ENCODE measurements around the gene ZBTB6.
A peak's percentile ranks its signal among the peaks of the same experiment; 100 is the strongest.

ZBTB6 gene, protein sequence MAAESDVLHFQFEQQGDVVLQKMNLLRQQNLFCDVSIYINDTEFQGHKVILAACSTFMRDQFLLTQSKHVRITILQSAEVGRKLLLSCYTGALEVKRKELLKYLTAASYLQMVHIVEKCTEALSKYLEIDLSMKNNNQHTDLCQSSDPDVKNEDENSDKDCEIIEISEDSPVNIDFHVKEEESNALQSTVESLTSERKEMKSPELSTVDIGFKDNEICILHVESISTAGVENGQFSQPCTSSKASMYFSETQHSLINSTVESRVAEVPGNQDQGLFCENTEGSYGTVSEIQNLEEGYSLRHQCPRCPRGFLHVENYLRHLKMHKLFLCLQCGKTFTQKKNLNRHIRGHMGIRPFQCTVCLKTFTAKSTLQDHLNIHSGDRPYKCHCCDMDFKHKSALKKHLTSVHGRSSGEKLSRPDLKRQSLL

DNA sequence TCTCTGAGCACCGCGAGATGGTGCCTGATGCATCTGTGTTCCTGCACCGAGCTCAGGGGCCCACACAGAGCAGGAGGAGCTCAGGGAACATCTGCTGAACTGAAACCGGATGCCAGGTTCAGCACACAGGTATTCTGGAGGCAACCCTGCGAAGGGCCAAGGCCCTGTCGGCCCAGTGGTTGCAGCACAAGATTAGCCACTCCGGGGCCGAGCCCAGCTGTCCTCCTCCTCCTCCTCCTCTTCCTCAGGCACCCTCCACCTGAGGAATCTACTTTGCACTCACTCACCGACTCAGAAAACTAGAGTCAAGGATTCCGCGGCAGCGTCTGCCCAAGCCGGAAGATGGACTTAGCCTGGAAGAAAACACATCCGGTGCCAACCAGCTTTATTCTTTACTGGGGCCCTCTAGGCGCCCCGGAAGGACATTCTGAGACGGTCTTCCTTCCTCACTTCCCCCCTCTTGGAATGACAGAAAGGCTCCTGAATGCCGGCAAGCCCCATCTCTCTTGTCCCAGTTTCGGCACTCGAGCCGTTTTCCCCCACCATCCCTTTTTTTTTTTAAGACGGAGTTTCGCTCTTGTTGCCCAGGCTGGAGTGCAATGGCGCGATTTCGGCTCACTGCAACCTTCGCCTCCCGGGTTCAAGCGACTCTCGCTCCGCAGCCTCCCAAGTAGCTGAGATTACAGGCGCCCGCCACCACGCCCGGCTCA lies at the start of gene ZBTB6:
Gene ZBTB6, minus strand, starts transcription at position 360 of the 710 bp plus-strand sequence. CDS start 1,251 bp downstream, outside the sequence.
- peak; percentile 70 for DNase-seq

DNA sequence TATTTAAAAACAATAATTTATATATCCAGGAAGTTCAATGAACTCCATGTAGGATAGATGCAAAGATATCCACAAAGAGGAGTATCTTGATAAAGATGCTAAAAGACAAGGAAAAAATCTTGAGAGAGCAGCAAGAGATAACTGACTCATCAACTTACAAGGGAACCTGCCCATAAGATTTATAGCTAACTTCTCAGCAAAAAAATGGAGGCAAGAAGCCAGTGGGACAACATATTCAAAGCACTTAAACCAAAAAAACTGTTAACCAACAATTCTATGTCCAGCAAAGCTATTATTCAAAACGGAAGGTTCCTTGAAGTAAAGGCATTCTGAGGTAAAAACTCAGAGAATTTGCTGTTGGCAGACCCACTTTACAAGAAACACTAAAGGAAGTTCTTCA lies 48.0 kb upstream of the ZBTB6 start:
- no peak for DNase-seq

DNA sequence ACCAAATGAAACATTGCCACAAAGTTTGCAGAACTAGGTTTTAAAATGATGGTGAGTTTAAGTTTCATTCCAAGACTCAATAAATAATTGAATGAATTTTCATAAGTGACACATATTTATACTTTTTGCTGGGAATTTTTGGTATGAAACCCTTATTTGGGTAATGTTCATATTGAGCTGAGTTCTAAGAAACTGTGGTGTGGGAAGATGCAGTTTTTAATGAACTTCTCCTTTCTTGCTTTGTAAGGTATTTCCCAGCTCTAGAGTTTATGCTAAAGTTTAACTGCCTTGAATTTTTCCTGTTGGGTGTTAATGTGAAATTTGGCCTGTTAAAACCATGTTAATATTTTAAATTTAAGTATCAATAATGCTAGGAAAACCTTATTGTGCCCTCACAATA lies 42.8 kb upstream of the ZBTB6 start:
- DNase-seq: no peak

DNA sequence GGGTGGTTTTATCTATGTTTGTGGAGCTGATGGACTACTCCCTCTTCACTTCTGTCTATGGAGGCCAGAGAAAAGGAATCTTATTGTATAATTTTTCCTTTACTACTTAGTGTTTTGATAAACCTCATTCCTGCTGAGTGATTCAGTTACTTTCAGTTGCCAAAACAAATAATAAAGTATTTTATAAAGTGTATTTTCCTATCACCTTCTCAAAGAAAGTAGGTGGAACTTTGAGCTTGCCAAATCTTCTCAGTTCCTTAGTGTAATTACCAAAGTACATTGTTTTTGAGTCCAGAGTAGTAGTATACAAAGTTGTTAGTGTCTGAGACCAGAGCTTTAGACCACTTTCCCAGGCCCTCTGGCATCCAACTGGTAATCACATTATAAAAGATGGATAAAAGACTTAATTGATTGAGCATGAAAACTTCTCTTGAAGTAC lies 41.1 kb upstream of the ZBTB6 start:
- DNase-seq: no peak

DNA sequence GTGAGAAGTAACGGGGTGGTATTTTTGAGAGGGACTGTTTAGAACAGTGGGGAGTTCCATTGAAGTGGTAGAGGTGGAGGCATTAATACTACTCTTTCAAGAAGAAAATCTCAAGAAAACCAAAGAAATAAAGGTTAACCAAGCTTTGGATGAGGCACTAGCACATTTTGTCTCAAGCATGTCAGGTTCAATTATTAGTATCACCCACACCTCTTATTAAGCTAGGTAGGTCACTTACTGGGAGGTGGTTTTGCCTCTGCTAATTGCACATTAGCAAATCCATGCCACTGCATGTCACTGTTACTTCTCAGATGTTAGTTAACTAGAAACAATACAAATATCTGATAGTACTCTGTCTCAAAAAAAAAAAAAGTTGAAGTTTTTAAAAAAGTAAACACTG lies 37.9 kb upstream of the ZBTB6 start:
- DNase-seq: no peak

DNA sequence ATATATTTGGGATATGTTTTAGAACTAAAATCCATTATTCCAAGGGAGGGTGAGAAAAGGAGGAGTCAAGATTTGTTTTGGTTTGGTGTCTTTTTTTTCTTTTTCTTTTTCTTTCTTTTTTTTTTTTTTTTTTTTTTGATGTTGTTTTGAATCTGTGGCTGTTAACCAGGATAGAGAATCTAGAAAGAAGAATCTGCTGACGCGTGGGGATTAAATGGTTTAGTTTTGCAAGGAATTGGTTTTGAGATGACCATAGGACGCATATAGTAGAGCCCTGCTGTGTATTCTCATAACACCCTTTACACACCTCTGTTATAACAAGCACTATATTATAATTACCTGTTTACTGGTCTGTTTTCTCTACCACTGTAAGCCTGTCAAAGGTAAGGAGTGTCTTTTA lies 37.1 kb upstream of the ZBTB6 start:
- no peak for DNase-seq

DNA sequence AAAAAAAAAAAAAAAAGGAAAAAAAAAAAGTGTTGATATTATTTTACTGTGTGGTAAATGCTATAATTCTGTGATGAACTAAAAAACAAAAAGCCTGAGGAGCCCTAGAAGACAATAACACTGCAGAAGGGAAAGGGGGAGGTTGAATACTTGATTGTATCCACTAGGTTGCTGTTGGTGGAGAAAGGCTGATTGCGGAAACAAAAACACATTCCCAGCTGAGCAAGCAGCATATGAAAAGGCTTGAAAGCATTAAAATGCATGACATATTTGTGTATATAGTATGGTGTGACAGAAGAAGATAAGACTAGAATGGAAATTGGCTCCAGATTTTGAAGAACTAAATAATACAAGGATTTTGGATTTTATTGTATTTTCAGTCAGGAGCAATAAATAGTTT lies 36.6 kb upstream of the ZBTB6 start:
- no peak for DNase-seq

DNA sequence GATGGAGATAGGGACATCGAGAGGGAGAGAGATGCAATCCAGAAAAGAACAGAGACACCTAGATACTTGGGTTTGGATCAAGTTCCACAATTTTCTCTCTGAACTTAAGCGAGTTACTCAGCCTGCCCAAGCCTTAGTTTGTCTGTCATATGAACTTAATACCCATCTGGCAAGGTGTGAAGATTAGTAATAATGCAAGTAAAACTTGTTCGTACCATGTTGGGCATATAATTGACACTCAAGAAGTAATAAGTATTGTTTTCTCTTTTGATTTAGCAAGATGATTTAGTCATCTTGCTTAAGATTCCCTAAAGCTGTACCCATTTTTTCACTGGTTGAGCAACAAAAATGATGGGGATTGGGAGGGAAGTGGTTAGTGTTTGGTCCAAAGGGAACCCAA lies 35.2 kb upstream of the ZBTB6 start:
- DNase-seq: no peak

DNA sequence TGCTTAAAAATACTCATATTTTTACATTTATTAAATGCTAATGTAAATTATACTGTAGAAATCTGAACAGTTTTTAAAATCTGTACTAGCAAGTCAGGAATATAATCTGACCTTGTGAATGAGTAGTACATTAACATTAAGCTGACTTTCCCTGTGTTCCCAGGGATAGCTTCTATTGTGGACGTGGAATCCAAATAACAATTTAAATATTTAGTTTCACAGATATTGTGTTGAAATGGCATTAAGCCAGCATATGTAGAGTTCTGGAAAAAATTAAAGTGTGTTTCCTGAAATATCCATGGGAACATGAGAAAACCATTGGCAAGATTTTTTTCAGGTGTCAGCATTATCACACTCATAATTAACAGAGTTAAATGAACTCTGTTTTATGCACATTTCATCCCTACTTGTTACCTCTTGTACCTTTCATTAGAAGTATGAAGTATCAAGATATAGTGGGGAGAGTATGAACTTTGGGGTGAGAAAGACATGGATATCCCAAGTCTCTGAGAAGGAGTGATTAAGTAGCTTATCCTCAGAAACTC lies 33.4 kb upstream of the ZBTB6 start:
- DNase-seq: no peak

DNA sequence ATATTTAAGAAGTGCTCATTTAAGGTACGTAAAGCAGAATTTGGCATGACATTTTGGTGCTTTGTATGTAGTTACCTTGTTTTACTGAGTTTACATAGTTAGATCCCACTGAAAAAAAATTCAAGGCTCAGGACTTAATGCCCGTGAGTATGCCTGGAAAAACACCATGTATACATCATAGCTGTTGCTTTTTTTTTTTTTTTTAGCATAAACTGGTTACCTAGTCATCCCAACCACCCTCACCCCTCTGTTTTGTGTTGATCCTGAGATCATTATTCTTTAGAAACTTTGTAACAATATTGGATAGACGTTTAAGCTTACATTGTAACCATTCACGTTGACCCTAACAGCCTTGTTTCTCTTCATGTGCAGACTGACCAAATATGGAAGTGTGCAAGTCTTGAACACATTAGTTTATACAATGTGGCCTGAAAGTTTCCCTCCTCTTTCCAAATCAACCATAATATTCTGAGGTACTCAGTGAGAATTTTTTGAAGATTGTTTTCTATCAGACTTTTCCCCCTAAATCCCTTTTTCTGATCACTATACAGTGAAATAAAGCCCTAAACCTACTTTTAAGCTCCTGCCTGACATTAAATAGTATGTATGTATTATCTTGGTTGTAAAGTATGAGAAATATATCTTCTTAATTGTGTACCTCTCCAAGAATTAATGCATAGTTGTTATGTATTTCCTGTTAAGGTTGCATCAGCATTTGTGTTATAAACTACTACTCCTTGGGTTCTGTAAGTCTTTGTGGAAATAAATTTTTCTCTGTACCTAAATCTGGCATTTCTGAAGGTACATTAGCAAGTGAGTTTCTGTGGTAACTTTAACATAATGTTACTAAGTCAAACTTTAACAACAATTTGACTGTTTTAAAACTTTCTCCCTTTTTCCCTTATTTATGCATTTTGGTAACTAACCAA lies 32.1 kb upstream of the ZBTB6 start:
- DNase-seq: no peak

DNA sequence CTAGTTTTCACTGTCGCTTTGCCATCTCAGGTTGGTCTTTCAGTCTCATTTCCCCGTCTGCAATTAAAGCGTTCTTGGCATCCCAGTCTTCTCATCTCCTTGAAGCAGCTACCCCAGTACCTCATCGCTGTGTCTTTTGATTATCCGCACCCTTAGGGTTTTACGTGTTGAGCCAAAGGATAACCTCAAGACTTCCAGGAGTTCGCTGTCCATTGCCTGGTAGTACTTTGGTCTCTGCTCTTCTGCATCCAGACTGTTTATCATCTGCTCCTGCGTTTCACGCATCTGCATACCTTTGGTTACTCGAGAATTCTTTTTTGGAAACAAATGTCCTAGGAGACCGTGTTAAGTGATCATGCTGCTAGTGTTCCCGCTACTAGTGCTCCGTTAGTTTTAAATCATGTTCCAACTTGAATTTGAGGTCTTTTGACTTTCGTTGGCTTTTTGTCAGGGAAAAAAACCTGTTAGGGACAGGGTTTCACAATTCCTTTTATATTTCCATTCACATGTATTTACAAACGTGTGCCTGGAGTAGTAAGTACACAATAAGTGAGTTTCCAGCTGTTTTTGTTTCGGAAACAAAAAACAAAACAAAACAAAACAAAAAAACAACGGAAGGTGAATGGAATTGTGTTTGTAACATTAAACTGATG lies 28.6 kb upstream of the ZBTB6 start:
- no peak for DNase-seq

DNA sequence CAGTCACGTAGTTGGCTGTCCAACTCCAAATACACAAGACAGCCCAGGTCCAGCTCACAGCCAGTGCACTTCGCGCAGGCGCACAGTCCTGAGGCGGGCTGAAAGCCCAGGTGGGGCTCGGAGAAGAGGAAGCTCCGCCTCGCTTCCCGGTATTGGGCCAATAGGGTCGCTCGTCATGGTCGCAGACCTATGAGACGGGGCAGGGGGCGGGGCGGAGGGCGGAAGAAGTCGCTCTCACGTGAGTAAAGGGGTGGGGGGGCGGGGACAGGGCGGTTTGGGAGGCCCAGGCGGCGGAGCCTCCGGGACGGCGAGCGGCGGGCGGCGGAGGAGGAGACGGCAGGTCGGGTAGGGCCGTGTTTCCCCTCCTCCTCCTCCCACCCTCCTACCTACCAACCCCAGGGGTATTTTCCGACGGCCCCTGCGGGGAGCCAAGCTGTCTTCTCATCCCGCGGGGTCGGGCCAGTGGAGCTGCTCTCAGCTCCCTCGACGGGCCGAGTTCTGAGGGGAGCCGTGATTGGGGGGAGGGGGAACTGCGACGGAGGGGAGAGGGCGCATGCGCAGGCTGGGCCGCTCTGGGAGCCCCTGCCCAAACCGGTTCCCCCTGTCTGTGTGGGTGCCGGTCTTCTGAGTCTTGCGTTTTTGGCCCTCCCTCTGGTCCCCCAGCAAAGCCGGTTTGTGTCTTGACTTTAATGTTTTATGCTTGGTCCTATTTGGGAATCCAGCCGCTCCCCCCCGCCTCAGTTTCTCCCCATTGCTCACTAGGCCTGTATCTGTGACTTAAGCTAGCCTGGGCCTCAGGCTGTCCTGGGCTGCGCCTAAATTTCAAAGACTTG lies 27.8 kb upstream of the ZBTB6 start, which contains the start of gene RABGAP1:
Gene RABGAP1, plus strand, starts transcription at position 272 of the 833 bp plus-strand sequence. CDS start 16,040 bp downstream, outside the sequence.
- DNase-seq: peak; percentile 99

DNA sequence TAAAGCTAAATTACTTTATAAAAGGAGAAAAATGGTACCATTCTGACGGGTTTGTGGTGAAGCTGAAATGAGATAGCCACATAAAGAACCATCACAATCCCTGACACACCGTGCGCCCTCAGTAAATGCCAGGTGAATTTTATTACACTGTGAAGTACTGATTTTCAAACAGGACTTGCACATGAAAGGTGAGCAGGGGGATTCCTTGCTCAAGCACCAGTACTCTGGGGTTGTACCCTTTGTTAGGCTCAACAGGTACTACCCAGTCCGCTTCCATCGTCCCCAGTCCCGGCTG lies 27.3 kb upstream of the ZBTB6 start:
- DNase-seq: no peak

DNA sequence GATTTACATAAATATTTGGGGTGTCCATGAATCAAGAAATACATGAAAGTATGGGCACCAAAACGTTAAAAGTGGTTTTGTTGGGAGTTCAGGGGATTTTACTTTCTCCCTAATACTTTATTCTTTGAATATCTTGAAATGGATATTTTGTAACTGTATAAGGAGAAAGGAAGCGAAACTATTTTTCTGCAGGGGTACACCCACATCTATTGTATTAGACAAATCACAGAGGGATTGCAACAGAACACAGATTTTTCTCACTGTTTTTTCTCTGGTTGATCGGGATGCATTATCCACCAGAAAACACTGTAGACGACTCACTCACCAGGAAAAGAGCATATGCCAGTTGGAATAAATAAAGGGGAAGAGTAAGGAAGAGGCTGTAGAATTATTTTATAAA lies 26.5 kb upstream of the ZBTB6 start:
- no peak for DNase-seq

DNA sequence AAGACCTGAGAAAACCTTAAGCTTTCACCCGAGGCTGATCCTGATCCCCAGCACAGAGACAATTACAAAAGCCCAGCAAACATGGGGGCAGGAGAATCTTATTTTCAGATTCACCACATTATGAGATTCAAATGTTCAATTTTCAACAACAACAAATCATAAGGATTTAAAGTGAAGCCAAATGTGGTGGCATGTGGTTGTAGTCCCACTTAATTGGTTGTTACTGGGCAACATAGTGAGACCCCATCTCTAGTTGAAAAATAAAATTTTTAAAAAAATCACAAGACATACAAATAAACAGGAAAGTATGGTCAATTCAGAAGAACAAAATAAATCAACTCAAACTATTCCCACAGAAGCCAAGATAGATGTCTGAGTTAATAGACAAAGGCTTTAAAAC lies 23.8 kb upstream of the ZBTB6 start:
- DNase-seq: no peak

DNA sequence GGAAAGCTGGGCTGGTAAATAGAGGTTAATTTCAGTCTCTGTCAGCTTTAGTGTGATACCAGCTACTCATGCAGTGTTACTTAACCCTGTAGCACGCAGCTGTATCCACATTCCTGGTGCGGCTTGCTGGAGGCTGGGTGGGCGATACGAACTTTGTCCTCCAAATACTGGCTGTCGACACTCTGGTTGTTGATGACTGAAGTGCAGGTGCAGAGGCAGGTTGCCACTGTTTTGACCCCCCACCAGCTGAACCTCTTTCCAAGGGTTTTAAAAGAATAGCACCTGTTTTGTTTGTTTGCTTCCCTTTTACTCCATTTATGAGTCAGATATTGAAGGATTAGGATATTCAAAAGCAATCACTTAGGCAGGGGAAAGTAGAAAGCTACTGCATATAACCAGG lies 23.3 kb upstream of the ZBTB6 start:
- DNase-seq: no peak

DNA sequence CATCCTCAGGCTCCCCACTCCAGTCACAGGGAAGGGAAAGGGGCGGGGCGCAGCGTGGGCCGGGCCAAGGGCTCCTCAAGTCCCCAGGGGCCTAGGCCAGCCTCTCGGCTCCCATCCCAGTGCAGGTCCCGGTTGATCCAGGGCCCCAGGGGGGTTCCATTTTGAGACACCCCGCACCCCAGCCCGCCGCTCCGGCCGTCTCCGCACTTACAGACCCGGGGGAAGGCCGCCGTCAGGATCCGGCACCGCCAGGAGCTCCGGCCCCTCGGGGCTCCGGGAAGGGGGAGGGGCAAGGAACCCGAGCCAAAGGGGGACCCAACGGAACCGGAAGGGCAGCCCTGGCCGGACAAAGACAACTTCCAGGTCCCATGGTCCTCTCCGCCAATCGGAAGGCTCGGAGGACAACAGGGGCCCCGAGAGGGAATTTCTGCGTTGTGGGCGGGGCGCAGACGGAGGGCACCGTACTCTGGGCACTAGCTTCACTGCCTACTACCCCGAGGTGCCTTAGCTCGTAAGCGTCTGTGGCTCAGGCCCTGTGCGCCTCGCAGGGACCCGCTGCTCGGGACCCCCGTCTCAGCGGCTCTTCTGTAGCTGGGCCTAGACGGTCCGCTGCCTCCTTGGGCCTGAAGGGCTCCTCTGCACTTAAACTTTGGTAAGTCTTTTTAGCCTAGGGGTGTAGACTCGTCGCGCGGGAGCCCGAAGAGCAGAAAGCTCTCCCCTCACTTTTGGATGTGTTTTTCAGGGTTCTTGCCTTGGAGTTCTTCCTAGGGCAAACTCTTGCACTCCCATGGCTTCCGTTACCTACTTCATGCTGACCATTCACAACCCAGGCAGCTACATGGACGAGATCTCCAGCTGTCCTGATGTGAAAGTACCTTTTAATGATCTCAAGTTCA lies 18.4 kb upstream of the ZBTB6 start, which contains the start of gene ZBTB26:
Gene ZBTB26, minus strand, starts transcription at position 287 of the 896 bp plus-strand sequence. CDS start 11,578 bp downstream, outside the sequence.
- peak; percentile 87 for DNase-seq

DNA sequence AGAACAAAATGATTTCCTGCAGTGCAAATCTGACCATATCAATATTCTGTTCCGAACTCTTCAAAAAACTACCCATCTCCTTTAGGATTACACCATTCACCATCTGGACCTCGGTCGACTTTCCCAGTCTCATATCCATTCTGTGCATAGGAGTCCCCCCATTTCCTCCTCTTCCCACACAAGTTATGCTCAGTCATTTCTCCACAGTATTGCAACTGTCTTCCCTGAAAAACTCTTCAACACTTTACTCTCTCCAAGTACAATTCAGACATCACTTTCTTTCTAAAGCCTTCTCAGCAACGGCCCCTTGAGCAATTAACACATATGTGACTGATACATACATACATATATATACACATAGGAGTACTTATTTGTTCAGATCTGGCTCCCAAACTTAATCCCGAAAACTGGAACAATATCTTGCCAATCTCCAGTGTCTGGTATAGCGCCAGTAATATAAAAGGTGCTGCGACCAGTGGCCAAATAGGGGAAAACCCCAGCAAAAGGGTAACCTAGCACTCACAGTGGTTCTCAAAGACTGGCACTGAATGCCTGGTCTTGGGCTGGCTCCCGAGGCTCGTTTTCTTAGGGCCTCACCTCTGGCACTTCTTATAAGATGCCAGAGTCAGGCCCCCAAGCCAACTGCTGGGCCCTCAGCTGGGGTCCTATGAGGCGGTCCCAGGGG lies 17.6 kb upstream of the ZBTB6 start:
- no peak for DNase-seq

DNA sequence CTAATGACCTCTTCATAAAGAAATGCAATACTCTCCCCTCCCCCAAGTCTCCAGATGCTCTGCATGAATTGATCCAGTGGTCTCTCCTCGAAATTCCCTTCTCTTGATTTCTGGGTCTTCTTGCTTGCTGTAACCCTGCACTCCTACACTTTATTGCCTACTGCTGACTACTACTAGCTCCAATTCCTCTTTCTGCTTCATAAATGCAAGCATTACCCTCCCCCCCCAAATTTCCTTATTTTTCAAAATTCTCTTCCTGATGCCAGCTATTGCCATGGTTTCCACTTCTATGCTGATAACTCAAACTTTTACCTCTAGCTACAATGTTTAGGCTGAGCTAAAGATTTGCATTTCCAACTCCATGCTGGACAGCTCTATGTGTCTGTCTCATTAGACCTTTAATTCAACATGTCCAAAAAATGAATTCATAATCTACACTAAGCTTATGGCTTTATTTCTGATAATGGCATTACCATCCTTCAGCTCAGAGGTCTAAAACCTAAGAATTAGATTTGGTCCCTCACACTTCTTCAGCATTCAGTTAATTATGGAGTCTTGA lies 16.8 kb upstream of the ZBTB6 start:
- no peak for DNase-seq

Measured in activated CD4-positive, alpha-beta T cell treated with anti-CD3 and anti-CD28 coated beads, Interleukin-2, amount 50 U/mL, for 1 hour (primary cell).